Nephron (organoid): ENCODE data around the gene MBNL1.
A peak's percentile ranks its signal among the peaks of the same experiment; 100 is the strongest.
"Not testable (repeated sequence)": the region's sequence is repeated elsewhere in the genome, so short reads cannot be mapped to it uniquely, and the experiment has no call there.

Source experiments
- H3K27ac Mint-ChIP-seq, 3 experiments: 2 replicates each; pipeline ENCODE4 v1.8.0; 2020; ENCODE audit warnings: mixed read lengths in 3 of 3, mild to moderate bottlenecking in 2 of 3, moderate library complexity in 1 of 3
- H3K27me3 Mint-ChIP-seq: 2 replicates; pipeline ENCODE4 v1.8.0; 2021; ENCODE audit warnings: low read depth, mild to moderate bottlenecking, moderate library complexity, mixed read lengths
- H3K36me3 Mint-ChIP-seq: 2 replicates; pipeline ENCODE4 v1.8.0; 2020; ENCODE audit warnings: low read depth, mixed read lengths
- H3K4me1 Mint-ChIP-seq: 2 replicates; pipeline ENCODE4 v1.8.0; 2020; ENCODE audit warnings: mixed read lengths
- H3K4me3 Mint-ChIP-seq, 3 experiments: 2 replicates each; pipeline ENCODE4 v1.8.0; 2020; ENCODE audit warnings: mild to moderate bottlenecking in 3 of 3, mixed read lengths in 3 of 3, moderate library complexity in 2 of 3
- H3K9me3 Mint-ChIP-seq: 2 replicates; pipeline ENCODE4 v1.8.0; 2020; ENCODE audit warnings: mixed read lengths
- TF ChIP-seq, protein P1 (sequence below), 3 experiments: fragments of 200-600 bp; sonication (generic); IDR thresholded peaks; one replicate each; pipeline ENCODE4 v1.5.0; 2021; ENCODE audit warnings: antibody characterized with exemption in 3 of 3; ENCODE audit not compliant: unreplicated experiment in 3 of 3

MBNL1 gene

DNA sequence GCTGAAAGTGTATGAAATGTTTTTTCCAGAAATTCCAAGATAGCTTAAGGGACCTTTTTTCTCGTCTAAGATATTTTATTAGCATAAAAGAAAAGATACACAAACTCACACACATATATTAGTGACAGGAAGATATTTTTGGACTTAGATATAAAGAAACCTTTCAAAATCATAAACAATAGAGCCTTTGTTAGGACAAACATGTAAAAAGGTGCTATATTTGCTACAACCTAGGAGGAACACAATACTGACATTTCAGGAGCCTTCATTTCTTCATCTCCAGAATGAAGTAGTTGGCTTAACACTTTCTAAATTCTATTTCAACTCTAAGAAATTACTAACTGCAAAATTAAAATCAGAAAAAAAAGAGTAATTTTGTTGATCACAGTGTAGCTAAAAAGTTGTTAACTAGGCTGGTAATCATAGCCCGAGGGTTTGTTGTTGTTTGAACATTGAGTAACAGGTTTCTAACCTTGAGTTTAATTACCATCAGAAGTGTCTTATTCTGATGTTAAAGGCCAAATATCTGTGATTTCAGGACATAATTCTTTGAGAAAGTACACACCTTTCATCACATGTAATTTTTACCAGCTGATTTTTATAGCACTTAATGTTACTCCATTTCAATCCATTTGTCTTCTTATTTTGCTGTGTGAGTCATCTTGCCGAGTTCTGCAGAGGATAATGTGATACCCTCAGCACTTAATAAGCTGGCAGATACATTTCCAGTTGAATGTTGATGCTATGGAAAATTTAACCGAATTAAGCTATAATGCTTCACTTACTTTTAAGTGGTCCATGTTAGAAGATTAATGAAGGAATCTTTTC, 97.3 kb downstream of the MBNL1 start:
- H3K27ac Mint-ChIP-seq, result no peak overlapping the region
- peaks cover 43% of the 10 kb centered on the region for H3K36me3 Mint-ChIP-seq
- H3K4me1 Mint-ChIP-seq, result peaks cover 7% of the 10 kb centered on the region
- no peaks in the 10 kb centered on the region for H3K27me3 Mint-ChIP-seq
- TF ChIP-seq, protein P1, sequence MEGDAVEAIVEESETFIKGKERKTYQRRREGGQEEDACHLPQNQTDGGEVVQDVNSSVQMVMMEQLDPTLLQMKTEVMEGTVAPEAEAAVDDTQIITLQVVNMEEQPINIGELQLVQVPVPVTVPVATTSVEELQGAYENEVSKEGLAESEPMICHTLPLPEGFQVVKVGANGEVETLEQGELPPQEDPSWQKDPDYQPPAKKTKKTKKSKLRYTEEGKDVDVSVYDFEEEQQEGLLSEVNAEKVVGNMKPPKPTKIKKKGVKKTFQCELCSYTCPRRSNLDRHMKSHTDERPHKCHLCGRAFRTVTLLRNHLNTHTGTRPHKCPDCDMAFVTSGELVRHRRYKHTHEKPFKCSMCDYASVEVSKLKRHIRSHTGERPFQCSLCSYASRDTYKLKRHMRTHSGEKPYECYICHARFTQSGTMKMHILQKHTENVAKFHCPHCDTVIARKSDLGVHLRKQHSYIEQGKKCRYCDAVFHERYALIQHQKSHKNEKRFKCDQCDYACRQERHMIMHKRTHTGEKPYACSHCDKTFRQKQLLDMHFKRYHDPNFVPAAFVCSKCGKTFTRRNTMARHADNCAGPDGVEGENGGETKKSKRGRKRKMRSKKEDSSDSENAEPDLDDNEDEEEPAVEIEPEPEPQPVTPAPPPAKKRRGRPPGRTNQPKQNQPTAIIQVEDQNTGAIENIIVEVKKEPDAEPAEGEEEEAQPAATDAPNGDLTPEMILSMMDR (IDR thresholded peaks at IDR 0.05; ENCODE audit: unreplicated experiment in 3 of 3), result no peak
- H3K4me3 Mint-ChIP-seq, result no peak overlapping the region
- H3K9me3 Mint-ChIP-seq, result peaks cover 34% of the 10 kb centered on the region

DNA sequence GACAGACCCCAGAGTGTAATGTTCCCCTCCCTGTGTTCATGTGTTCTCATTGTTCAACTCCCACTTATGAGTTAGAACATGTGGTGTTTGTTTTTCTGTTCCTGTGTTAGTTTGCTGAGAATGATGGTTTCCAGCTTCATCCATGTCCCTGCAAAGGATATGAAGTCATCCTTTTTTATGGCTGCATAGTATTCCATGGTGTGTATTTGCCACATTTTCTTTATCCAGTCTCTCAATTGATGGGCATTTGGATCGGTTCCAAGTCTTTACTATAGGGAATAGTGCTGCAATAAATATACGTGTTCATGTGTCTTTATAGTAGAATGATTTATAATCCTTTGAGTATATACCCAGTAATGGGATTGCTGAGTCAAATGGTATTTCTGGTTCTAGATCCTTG, 98.5 kb downstream of the MBNL1 start:
- Mint-ChIP-seq H3K36me3 (peaks cover 51% of the 10 kb centered on the region), H3K9me3 (peaks cover 41% of the 10 kb centered on the region)
- H3K27me3 Mint-ChIP-seq, H3K4me3 Mint-ChIP-seq, H3K27ac Mint-ChIP-seq, H3K4me1 Mint-ChIP-seq: not testable (repeated sequence)

DNA sequence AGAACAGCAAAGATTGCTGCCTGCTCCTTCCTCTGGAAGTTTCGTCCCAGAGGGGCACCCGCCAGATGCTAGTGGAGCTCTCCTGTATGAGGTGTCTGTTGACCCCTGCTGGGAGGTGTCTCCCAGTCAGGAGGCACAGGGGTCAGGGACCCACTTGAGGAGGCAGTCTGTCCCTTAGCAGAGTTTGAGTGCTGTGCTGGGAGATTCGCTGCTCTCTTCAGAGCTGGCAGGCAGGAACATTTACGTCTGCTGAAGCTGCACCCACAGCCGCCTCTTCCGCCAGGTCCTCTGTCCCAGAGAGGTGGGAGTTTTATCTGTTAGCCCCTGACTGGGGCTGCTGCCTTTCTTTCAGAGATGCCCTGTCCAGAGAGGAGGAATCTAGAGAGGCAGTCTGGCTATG, 103.9 kb downstream of the MBNL1 start:
- Mint-ChIP-seq H3K36me3 (peaks cover 47% of the 10 kb centered on the region), H3K9me3 (peaks cover 34% of the 10 kb centered on the region), H3K4me1 (peaks cover 15% of the 10 kb centered on the region)
- H3K27ac Mint-ChIP-seq, H3K4me3 Mint-ChIP-seq, H3K27me3 Mint-ChIP-seq: not testable (repeated sequence)

DNA sequence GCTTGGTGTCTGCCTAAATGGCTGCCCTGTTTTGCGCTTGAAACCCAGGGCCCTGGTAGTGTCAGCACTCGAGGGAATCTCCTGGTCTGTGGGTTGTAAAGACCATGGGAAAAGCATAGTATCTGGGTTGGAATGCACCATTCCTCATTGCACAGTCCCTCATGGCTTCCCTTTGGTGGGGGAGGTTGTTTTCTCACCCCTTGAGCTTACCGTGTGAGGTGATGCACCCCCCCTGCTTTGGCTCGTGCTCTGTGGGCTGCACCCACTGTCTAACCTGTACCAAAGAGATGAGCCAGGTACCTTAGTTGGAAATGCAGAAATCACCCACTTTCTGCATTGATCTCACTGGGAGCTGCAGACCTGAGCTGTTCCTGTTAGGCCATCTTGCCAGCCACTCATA, 104.7 kb downstream of the MBNL1 start:
- Mint-ChIP-seq H3K27me3 (no peaks in the 10 kb centered on the region), H3K9me3 (peaks cover 28% of the 10 kb centered on the region), H3K27ac (no peak overlapping the region), H3K36me3 (peaks cover 43% of the 10 kb centered on the region), H3K4me1 (peaks cover 15% of the 10 kb centered on the region), H3K4me3 (no peak overlapping the region)
- TF ChIP-seq, protein P1 (IDR thresholded peaks at IDR 0.05; ENCODE audit: unreplicated experiment in 3 of 3), result no peak

DNA sequence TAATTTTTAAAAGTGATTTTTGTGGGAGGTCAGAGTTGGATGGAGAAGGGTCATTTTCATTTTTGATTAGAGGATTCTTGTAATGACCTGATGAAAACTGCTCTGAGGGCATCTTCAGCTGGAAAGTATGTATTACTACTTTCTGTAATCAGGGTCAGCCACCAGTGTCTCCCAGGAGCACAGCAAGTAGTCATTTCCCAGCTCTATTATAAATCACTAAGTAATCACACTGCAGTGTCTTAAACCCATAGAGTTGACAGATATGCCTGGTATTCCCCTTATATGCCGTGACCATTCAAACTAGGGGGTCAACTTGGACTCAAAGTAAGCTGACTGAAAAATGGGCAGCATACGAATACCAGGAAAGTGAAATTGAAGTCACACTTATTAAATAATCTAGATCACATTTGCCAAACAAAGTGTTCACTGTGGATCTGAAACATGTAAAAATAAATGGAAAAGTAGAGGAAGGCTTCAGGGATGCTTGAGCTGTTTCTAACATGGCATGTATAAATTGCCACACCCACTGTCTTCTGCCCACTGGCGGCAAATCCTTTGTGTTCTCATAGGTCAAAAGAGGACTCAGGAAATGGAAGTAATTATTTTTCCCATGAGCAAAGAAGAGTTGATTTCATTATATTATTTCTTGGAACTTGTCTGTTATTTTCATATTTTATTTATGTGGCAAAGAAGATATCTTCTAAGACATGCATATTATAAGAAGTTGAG, 105.7 kb downstream of the MBNL1 start:
- peaks cover 19% of the 10 kb centered on the region for H3K9me3 Mint-ChIP-seq

DNA sequence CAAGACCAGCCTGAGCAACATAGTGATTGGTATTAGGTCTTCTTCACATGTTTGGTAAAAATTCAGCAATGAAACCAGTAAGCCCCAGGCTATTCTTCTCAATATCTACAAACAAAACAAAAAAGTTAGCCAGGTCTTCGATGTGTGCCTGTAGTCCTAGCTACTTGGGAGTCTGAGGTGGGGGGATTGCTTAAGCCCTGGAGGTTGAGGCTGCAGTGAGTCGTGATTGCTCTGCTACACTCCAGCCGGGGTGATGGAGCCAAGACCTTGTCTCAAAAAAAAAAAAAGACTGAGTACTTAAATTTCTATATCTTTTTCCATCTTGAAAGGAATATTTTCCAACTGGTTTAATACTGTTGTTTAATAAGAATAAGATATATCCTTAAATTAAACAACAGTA, 106.8 kb downstream of the MBNL1 start:
- Mint-ChIP-seq H3K4me1 (peaks cover 22% of the 10 kb centered on the region), H3K27me3 (no peaks in the 10 kb centered on the region), H3K4me3 (no peak overlapping the region), H3K27ac (no peak overlapping the region), H3K36me3 (peaks cover 24% of the 10 kb centered on the region), H3K9me3 (peaks cover 10% of the 10 kb centered on the region)
- TF ChIP-seq, protein P1 (IDR thresholded peaks at IDR 0.05; ENCODE audit: unreplicated experiment in 3 of 3), result no peak

More for the DNA sequence above, 105.7 kb downstream of the MBNL1 start:
- no peak overlapping the region for H3K4me3 Mint-ChIP-seq
- H3K27me3 Mint-ChIP-seq, result no peaks in the 10 kb centered on the region
- TF ChIP-seq, protein P1 (IDR thresholded peaks at IDR 0.05; ENCODE audit: unreplicated experiment in 3 of 3), result no peak
- H3K36me3 Mint-ChIP-seq, result peaks cover 36% of the 10 kb centered on the region
- peak overlapping the region in 2 of 3 experiments; percentile 33 to 56 for H3K27ac Mint-ChIP-seq
- peaks cover 15% of the 10 kb centered on the region for H3K4me1 Mint-ChIP-seq
